Measurements from ENCODE around the gene CERS2.
"Not testable (repeated sequence)": the region's sequence is repeated elsewhere in the genome, so short reads cannot be mapped to it uniquely, and the experiment has no call there.

CERS2 gene

DNA sequence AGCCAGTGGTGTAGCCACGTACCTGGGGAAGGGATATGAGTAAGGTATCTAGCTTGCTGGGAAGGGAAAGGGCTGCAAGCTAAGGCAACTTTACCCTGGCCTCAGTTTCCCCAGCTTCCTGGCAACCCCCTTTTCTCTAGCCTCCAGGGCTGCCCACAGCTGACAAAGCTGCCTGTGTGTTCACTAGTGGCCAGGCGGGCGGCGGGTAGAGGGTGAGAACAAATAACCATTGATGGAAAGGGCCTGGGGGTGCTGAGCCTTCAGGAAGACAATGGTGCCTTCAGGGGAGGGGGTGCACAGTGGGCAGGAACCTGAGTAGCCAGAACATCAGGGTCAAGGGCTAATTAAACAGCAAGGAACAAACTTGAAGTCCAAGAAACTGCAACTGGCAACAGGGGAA is 6.1 kb downstream of the CERS2 start:
- DNase-seq = no peak

DNA sequence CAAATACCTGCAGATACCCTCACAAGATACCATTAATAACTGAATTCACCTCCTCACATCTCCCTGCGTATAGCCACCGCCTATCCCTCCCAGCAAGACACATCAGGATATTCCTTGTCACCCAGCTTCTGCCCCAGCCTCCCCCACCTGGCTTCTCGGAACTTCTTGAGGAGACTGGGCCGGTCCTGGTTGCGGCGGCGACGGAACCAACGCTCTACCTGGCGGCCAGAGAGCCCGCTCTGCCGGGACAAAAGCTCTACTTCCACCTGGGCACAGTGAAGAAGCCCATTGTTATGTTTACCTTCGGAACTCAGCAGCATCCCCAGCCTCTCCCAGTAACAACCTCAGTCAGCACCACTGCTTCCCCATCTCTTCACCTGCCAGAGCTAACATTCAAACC is 6.7 kb downstream of the CERS2 start:
- no peak for DNase-seq

DNA sequence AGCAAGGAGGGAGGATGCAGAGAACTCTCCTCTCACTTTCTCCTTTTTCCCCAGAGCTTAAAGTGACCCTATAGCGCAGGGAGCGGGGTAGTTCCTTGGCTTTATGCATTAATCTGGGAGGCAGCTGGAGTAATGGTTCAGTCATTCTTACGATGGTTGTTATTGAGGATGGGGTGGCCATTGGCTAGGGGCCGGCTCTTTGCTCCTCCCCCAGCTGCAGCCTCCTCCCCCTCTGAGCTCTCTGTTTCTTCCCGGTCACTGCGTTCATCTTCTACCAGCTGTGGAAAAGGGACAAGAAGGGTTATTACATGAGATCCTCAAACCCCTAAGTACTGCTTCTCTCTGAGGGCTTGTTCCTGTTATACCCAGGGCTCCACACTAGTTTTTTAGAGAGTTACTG is 8.6 kb downstream of the CERS2 start:
- no peak for DNase-seq

DNA sequence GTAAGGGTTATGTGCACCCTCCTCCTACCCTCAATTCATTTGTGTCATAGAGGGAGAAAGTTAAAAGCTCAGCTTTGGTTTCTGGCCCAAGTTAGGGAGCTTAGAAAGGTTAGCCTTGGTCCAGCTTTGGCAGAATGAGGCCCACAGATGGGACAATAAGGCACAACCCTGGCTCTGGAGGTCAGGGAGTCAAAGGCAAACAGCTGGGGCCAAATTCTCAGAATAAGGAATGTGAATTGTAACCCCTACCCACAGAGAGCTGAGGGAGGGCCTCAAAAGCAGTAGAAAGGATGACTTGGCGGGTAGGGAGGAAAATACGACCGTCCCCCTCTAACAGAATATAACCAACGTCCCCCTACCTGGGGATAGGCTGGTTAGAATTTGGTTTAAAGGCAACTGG is 9.0 kb downstream of the CERS2 start:
- no peak for DNase-seq

DNA sequence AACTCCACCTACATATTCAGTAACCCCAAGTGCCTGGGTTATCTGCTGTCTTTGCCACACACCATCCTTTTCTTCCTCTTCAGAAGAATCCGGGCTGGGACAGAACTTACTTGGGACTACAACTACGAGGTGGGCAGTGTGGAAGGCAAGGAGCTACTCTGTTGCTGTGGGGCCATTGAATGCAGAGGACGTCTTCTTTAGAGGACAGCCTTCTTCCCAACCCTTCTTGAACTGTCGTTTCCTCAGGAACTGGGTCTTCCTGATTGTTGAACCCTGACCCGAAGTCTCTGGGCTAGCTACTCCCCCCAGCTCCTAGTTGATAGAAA is 10.5 kb downstream of the CERS2 start:
- DNase-seq = no peak

DNA sequence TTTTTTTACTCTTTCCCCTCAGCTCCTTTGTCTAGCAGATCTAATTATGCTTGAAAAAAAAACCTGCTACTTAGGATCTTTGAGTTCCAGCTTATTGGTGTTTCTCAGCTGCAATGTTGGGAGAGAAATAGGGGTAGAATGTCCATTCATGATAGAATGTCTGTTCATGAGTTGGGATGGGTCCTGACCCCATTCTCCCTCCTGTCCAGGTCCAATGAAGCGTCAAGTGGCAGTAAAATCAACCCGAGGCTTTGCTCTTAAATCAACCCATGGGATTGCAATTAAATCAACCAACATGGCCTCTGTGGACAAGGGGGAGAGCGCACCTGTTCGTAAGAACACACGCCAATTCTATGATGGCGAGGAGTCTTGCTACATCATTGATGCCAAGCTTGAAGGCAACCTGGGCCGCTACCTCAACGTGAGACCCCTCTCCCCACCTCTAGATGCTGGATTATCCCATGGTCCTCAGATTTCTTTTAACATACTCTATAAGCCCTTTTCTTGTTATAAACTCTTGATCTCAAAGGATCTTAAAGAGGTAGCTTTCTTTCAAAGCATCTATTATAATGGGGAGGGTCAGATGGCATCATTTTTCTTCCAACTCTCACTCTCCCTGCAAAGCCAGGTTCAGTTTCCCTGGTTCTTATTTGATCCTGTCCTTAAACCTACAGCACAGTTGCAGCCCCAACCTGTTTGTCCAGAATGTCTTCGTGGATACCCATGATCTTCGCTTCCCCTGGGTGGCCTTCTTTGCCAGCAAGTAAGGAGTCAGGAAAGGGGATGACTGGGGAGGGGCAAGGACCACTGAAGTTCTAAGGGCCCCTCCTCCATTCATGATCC is 11.1 kb downstream of the CERS2 start:
- DNase-seq = no peak

DNA sequence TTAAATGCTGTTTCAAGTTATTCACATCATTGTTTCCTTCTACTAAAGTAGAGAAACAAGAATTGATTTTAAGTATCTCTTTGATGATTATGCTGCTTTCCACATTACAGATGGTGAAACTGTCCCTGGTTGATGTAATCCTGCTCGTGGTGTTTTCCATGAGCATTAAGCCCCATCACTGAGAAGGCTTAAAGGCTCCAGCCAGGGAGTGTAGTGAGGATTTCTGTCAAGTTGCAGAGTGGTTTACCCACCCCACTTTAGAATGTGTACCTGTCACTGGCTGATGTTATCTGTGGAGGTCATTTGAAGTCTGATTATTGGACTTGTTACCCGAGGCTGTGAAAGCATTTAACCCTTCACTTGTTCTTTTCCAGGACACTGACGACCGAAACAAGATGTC is 12.9 kb downstream of the CERS2 start:
- DNase-seq = no peak

DNA sequence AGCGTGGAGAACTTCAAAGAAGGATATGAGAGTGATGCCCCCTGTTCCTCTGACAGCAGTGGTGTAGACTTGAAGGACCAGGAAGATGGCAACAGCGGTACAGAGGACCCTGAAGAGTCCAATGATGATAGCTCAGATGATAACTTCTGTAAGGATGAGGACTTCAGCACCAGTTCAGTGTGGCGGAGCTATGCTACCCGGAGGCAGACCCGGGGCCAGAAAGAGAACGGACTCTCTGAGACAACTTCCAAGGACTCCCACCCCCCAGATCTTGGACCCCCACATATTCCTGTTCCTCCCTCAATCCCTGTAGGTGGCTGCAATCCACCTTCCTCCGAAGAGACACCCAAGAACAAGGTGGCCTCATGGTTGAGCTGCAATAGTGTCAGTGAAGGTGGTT is 14.0 kb downstream of the CERS2 start:
- DNase-seq = no peak

DNA sequence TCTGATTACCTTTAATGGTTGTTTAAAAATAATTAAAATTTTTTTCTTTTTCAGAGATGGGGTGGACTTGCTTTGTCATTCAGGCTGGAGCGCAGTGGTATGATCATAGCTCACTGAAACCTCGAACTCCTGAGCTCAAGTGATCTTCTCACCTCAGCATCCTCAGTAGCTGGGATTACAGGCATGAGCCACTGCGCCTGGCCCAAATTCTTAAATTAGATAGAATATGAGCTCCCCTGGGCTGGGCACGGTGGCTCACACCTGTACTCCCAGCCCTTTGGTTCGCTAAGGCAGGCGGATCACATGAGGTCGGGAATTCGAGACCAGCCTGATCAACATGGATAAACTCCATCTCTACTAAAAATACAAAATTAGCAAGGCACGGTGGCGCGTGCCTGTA is 17.0 kb downstream of the CERS2 start:
- DNase-seq = no peak

DNA sequence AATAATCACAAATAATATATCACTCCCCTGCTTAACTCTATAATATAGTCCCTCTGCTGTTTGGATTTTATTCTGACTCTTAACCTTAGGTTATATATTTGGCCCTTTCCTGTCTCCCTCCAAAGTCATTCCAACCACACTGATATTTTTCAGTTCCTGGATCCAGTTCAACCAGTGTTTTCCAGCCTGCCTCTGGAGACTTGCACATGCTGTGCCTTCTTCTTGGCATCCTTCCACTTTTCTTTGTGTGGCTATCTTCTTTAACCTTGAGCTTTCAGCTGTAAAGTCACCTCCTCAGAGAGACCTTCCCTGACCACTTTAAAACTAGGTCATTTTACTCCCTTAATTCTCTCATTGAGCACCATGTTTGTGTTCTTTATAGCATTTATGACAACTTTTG is 19.4 kb downstream of the CERS2 start:
- DNase-seq = no peak

DNA sequence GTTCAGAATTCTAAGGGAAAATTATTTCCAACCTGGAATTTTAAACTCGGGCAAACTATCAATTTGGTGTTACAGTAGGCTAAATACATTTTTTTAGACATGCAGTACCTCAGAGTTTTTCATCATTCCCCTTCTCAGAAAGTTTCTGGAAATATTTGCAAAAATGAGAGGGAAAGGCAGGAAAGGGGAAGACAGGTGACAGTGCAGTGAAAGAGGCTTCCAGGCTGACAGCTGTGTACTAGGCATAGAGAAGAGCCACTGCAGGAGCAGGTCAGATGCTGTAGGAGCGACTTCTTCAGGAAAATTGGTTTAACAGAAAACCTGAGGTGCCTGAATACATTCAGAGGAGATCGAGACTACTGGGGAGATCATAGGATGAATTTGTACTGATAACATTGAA is 19.9 kb downstream of the CERS2 start:
- no peak for DNase-seq

DNA sequence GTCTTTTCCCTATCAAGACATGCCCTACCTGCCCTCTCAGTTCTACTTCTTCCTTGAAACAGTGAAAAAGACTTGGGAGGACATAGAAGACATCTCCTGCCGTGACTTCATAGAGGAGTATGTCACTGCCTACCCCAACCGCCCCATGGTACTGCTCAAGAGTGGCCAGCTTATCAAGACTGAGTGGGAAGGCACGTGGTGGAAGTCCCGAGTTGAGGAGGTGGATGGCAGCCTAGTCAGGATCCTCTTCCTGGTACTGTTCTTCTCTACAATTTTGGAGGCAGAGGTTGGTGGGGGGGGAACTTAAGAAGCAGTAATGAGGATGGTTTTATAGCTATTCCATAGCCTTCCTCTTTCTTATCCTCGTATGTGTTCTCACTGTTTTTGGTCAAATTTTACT is 29.8 kb downstream of the CERS2 start:
- DNase-seq = no peak

DNA sequence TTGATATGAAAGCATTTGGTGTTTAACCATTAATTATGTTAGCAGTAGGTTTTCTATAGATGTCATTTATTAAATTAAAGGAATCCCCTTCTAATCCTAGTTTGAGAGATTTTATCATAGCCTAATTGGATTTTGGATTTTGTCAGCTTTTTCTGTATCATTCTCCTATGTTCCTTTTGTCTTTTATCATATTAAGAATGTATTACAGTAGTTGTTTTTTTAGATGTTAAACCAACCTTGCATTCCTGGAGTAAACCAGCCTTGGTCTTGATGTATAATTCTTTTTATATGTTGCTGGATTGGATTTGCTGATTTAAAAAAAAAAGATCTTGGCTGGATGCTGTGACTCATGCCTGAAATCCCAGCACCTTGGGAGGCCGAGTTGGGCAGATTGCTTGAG is 42.9 kb downstream of the CERS2 start:
- DNase-seq = no peak

DNA sequence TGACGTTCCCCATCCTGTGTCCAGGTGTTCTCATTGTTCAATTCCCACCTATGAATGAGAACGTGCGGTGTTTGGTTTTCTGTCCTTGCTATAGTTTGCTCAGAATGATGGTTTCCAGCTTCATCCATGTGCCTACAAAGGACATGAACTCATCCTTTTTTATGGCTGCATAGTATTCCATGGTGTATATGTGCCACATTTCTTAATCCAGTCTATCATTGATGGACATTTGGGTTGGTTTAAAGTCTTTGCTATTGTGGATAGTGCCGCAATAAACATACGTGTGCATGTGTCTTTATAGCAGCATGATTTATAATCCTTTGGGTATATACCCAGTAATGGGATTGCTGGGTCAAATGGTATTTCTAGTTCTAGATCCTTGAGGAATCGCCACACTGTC is 45.9 kb downstream of the CERS2 start:
- DNase-seq = not testable (repeated sequence)

DNA sequence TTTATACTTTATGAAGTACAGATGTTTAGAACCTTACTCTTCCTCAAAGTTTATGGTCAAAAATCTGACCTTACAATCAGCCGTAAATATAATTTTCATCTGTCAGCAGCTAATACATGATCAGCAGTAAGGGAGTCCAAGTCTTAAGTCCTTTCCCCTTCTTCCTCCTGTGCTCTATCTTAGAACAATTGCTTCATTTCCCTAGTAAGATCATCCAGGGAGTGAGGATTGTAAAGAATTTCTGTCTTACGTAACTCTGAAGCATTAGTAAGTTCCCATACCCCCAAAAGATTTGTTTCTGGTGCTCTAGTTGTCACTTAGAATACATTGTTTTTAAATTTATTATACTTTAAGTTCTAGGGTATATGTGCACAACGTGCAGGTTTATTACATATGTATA is 46.3 kb downstream of the CERS2 start:
- DNase-seq = no peak

DNA sequence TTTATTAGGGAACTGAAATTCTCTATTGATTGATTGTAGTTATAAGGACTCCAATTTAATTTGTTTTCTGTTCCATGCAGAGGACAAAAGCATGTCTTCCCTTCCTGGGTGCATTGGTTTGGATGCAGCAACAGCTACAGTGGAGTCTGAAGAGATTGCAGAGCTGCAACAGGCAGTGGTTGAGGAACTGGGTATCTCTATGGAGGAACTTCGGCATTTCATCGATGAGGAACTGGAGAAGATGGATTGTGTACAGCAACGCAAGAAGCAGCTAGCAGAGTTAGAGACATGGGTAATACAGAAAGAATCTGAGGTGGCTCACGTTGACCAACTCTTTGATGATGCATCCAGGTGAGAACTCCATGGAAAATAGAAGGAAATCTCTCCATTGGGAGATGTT is 47.0 kb downstream of the CERS2 start:
- no peak for DNase-seq

DNA sequence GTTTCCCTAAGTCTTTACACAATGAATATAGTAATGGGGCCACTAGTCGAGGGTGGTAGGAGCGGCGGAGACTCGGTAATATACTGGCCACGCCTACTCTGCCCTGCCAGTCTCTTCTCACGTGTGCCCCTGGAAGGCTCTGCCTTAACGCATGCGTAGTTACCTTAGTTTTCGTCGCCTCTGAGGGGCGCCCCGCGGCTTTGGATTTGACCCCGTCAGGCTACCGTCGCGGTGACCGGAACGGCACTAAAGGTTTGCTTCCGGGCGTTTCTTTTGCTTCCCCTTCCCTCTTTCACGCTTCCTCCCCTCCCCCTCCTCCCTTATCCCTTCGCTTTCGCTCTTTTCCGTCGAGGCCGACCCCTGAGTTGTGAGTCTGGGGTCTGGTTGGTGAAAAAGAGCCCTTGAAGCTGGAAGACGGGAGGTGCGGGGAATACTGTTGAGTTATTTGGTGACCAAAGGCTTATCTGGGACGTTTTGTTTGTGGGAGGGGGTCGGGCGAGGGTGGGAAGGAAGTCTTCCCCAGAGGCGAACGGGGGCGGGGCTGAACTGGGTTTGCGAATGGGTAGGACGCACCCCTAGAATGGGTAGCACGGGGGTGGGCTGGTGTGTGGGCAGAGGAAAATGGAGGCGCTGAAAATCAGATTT is 48.4 kb downstream of the CERS2 start, which contains the start of gene SETDB1:
TSS of gene SETDB1 (plus strand) at position 267 of the 645 bp plus-strand sequence. CDS start 1,352 bp downstream, outside the sequence.
- peak; percentile 99 for DNase-seq

DNA sequence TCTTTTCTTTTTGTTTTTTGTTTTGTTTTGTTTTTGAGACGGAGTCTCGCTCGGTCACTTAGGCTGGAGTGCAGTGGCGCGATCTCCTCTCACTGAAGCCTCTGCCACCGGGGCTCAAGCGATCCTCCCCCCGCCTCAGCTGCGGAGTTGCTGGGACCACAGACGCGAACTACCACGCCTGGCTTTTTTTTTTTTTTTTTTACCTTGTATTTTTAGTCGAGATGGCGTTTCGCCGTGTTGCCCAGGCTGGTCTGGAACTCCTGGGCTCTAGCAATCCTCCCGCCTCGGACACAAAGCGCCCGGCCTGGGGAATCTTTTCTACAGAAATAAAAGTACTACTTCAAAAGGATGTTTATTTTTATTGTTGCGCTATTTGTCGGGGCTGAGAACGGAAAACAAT is 49.6 kb downstream of the CERS2 start:
- no peak for DNase-seq

DNA sequence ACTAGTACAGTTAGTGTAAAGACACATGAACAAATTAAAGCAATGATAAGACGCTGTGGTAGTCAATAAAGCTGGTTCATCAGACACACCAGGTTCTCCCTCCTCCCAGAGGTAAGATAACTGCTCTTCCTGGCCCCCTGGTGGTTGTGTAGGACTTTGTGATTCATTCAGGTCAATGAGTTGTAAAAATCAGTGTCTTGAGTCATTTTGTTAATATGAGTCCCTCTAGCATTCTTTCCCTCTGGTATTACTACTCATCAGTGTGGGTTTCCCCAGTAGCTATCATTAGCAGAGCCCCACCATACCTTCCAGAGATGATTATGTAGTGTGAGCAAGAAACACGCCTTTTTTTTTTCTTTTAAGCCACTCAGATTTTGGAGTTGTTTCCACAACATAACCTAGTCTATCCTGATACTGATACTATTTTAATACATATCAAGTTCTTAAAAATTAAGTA is 52.1 kb downstream of the CERS2 start:
- DNase-seq = peak; percentile 93

DNA sequence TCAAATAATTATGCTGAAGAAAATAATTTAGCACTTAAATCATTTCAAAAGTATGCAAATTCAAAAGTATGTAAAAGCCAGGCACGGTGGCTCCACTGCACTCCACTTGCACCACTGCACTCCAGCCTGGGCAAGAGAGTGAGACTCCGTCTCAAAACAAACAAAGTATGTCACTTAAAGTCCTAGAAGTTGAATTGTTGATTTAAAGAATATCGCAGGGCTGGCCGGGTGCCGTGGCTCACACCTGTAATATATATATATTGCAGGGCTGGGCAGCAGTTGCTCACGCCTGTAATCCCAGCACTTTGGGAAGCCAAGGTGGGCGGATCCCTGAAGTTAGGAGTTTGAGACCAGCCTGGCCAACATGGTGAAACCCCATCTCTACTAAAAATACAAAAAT is 57.2 kb downstream of the CERS2 start:
- no peak for DNase-seq

Measured in activated CD4-positive, alpha-beta T cell treated with anti-CD3 and anti-CD28 coated beads, Interleukin-10, Interleukin-2, amounts not matched to agents 100 ng/mL and 50 ng/mL, durations not matched to agents 16 hours and 8 hours (primary cell).